AG09319 (cell line): ENCODE results near the gene SPATA13.

Experiments used
- DNase-seq: peaks from one replicate; pipeline ENCODE4 v3.0.0-alpha.2; 2010; ENCODE audit warnings: low read depth; ENCODE audit errors: extremely low read depth
- CTCF ChIP-seq: IDR thresholded peaks from 2 replicates; pipeline ENCODE4 v1.5.1; 2011; ENCODE audit warnings: low read depth, mild to moderate bottlenecking, inconsistent platforms, low read length, moderate library complexity

Gene SPATA13

GRCh38 chr13:24159357-24159756 is 1.2 kb upstream of the SPATA13 start:
- no peak for DNase-seq
- no peak for TF ChIP-seq CTCF

GRCh38 chr13:24161010-24161775 is 673 bp downstream of the SPATA13 start:
- no peak for DNase-seq
- no peak; the same call in 1 of the 2 replicates for TF ChIP-seq CTCF

GRCh38 chr13:24161980-24162525 is 1.5 kb downstream of the SPATA13 start:
- no peak for DNase-seq
- TF ChIP-seq CTCF = no peak

- no peak for DNase-seq
- no peak for TF ChIP-seq CTCF
Observed at GRCh38 chr13:24162604-24163003, 2.1 kb downstream of the SPATA13 start.

- no peak for DNase-seq
- no peak for TF ChIP-seq CTCF
Observed at GRCh38 chr13:24165746-24166145, 5.2 kb downstream of the SPATA13 start.

GRCh38 chr13:24166561-24166960 is 6.0 kb downstream of the SPATA13 start:
- TF ChIP-seq CTCF = no peak
- DNase-seq = no peak

GRCh38 chr13:24167666-24168391 is 7.3 kb downstream of the SPATA13 start:
- no peak for TF ChIP-seq CTCF
- no peak for DNase-seq
